ENCODE results near the gene CHRNA5.
"Not testable (repeated sequence)": the region's sequence is repeated elsewhere in the genome, so short reads cannot be mapped to it uniquely, and the experiment has no call there.

The CHRNA5 gene

GRCh38 chr15:78565097-78565950 is at the start of gene CHRNA5:
Gene CHRNA5 (plus strand): TSS chr15:78565520. CDS start chr15:78565720, 200 bp downstream.
- peak; percentile 58 for DNase-seq

GRCh38 chr15:78520035-78520434 is 45.3 kb upstream of the CHRNA5 start:
- DNase-seq = not testable (repeated sequence)

GRCh38 chr15:78524230-78524629 is 41.1 kb upstream of the CHRNA5 start:
- DNase-seq = no peak

GRCh38 chr15:78527325-78527724 is 38.0 kb upstream of the CHRNA5 start:
- DNase-seq = no peak

- DNase-seq = no peak
These were observed 32.0 kb upstream of the CHRNA5 start for GRCh38 chr15:78533331-78533730.

- no peak for DNase-seq
These were observed 29.2 kb upstream of the CHRNA5 start for GRCh38 chr15:78536134-78536533.

GRCh38 chr15:78537266-78537905 is 27.9 kb upstream of the CHRNA5 start:
- no peak for DNase-seq

- DNase-seq = no peak
These were observed 27.0 kb upstream of the CHRNA5 start for GRCh38 chr15:78538358-78538757.

GRCh38 chr15:78539464-78540140 is 25.7 kb upstream of the CHRNA5 start:
- DNase-seq = not testable (repeated sequence)

GRCh38 chr15:78540141-78540870 is 25.0 kb upstream of the CHRNA5 start, which contains the start of gene PSMA4:
Gene PSMA4 (plus strand): TSS chr15:78540444. CDS start chr15:78541928, 1,484 bp downstream.
- peak; percentile 45 for DNase-seq

GRCh38 chr15:78540871-78541743 is 24.2 kb upstream of the CHRNA5 start:
- DNase-seq = no peak

- no peak for DNase-seq
These were observed 23.6 kb upstream of the CHRNA5 start for GRCh38 chr15:78541744-78542034.

- DNase-seq = no peak
These were observed 22.7 kb upstream of the CHRNA5 start for GRCh38 chr15:78542647-78543046.

GRCh38 chr15:78550194-78550593 is 15.1 kb upstream of the CHRNA5 start:
- no peak for DNase-seq

GRCh38 chr15:78550815-78551214 is 14.5 kb upstream of the CHRNA5 start:
- DNase-seq = no peak

GRCh38 chr15:78551902-78552301 is 13.4 kb upstream of the CHRNA5 start:
- no peak for DNase-seq

- no peak for DNase-seq
These were observed 12.7 kb upstream of the CHRNA5 start for GRCh38 chr15:78552597-78552996.

- DNase-seq = not testable (repeated sequence)
These were observed 5.1 kb upstream of the CHRNA5 start for GRCh38 chr15:78560201-78560600.

GRCh38 chr15:78561490-78561889 is 3.8 kb upstream of the CHRNA5 start:
- no peak for DNase-seq

- no peak for DNase-seq
These were observed 2.2 kb upstream of the CHRNA5 start for GRCh38 chr15:78563092-78563491.

GRCh38 chr15:78564743-78565096 is 600 bp upstream of the CHRNA5 start:
- no peak for DNase-seq
